Measurements from ENCODE around the gene STOML1.
"Not testable (repeated sequence)": the region's sequence is repeated elsewhere in the genome, so short reads cannot be mapped to it uniquely, and the experiment has no call there.

Gene STOML1

GRCh38 chr15:73960472-73961070, 31.5 kb downstream of the STOML1 start:
- not testable (repeated sequence) for DNase-seq (ENCODE audit: low spot score)

DNA sequence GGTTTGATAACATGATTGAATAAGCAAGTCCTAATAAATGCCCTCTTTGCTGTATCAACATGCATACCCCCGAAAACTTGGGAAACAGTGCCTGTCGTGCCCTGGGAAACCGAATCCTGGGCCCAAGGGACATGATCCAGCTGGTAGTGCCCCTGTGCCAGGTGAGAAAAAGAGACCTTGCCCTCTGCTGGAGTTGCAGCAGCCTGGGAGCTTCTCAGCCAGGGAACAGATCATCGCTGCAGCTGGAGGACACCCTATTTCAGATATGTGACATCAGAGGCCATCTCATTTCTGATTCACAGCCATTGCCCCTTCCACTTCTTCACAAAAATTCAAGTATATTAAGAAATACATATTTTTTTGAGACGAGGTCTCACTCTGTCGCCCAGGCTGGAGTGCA, 32.3 kb downstream of the STOML1 start:
- DNase-seq (ENCODE audit: low spot score): no peak

DNA sequence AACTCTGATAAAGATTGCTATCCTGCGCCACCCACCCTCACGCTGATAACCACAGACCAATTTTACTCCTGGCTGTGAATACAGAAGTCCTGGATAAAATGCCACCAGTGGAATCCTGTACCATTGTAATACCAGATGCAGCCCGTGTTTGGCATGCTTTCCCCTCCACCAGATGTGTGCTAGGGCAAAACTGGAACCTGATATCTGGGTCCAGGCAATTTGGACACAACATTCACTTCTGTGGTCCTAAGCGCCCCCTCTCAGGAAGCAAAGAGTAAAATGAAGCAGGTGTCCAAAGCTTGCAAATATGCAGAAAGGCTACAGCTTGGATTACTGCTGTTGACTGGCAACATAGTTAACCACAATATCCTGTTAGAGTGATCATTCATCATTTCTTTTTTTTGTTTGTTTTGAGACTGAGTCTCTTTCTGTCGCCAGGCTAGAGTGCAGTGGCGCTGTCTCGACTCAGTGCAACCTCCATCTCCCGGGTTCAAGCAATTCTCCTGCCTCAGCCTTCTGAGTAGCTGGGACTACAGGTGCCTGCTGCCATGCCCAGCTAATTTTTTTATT, 33.0 kb downstream of the STOML1 start:
- no peak for DNase-seq (ENCODE audit: low spot score)

DNA sequence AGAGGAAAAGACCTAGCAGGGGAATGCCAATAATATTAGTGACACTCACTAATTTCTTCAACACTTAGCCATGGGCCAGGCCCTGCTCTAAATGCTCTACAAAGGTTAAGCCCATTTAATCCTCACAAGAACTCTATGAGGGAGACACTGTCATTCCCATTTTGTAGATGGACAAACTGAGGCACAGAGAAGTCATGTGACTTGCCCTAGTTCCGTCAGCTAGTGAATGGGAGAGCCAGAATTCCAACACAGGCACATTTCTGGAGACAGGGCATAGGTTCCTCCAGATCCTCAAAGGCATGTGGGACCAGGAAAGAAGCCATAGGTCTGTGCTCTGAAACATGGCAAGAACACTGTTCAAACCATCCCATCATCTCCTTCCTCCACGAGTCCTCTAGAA, 34.3 kb downstream of the STOML1 start:
- DNase-seq (ENCODE audit: low spot score): no peak

GRCh38 chr15:73957276-73957675, 34.8 kb downstream of the STOML1 start:
- peak; percentile 22 for DNase-seq (ENCODE audit: low spot score)

DNA sequence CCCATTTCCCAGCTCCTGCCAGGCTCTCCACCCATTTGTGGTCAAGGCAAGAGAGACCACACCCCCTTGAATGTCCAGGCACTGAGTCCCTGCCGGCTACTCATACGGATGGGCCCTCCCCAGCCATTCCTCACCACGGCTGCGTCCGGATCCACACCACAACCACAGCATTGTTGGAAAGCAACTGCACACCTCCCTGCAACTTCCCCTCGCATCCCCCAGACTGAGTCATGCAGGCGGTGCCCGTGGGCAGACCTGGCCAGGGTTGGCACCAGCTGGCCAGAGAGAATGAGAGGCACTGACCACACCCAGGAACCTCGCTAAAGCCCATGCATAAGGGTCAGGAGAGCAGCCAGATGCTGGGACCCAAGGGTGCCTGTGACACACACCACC, 35.4 kb downstream of the STOML1 start:
- DNase-seq (ENCODE audit: low spot score): peak; percentile 26

DNA sequence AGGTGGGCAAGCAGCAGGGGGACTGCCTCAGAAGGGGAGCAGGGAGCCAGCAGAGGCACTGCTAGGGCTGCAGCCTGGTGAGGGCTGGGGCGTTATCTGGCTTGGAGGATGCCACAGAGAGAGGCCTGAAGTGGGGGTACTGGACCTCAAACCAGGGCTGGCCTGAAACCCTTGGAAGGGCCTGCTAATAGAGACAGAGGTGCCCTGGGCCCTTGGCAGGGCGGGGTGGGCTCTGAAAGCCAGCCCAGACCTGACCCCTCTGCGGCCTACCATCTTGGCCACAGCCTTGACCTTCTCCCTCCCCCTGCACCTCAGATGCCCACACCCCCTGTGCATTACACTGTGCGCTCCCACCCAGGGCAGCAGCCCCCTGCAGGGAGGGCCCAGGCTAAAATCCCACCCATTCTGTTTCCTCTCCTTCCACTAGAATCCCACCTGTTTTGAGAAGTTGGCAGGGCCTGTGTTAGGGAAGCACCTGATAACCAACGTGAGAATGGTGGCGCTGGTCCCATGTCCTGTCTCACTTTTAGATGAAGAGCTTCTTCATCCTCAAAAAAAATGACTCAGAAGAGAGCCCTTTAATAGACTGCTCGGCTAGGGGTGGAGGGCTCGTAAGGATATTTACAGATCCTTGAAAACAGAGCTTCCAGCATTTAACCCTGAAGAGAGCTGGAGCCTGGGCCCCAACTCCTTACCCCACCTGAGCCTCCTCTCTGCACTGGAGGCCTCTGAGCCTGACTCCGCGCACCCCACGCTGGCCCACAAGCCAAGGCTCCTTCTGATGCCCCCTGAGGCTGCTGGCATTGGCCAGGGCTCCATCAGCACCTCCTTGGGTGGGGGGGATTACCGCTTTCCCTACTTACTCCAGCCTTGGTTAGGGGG, 36.0 kb downstream of the STOML1 start:
- DNase-seq (ENCODE audit: low spot score): peak; percentile 24

DNA sequence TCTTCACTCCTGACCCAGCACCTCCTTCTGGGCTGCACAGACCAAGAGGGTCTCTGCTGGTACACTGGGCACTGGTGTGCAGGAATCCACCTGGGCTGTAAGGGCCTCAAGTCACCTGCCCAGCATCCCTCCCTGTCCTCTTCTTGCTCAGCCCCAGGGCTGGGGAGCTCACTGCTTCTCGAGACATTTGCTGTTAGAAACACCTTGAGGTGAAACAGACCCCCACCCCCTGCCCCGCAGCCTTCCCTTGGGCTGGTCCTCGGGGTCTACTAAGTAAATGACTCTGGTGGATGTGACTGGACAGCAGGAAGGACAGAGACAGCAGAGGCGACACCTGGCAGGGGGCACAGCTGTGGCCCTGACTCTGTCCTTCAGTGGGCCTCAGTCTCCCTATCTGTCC, 36.8 kb downstream of the STOML1 start:
- no peak for DNase-seq (ENCODE audit: low spot score)

DNA sequence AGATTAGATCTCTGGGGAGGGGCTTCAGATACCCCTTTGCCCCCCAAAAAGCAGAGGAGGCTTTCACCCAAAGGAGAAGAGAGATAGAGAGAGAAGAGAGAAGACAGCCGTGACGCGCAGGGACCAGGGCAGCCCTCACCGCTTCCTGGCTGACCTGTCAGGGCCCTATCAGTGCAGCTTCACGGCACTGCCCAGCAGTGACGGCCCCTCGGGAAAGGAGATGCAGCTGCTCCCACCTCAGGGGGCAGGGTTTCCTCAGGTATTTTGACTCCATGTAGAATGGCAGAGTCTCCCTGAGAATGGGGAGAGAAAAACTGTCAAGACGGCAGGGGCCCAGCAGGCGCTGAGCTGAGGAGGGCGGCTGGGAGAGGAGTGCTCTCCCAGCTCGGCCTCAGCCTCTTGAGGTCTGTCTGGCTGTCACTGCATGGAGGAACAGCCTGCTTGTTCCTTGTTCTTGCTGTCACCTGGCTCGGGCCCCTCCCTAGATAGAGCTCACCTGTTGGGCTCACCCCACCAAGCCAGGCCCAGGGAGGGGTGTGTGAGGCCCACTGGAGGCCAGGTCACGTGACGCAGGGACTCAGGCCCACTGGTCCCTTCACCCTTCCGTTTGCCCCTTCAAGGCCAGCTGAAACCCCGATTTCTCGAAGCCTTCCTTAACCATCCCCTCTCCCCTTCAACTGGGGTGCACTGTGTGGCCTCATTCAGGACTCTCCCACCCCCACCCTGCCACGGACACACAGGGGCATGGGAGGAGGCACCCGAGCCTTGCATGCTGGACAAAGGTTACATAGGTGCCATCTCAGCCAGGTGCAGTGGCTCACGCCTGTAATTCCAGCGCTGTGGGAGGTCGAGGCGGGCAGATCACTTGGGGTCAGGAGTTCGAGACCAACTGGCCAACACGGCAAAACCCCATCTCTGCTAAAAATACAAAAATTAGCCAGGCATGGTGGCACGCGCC, 37.6 kb downstream of the STOML1 start:
- DNase-seq (ENCODE audit: low spot score): no peak

GRCh38 chr15:73952913-73953750, 39.0 kb downstream of the STOML1 start:
- DNase-seq (ENCODE audit: low spot score): no peak

DNA sequence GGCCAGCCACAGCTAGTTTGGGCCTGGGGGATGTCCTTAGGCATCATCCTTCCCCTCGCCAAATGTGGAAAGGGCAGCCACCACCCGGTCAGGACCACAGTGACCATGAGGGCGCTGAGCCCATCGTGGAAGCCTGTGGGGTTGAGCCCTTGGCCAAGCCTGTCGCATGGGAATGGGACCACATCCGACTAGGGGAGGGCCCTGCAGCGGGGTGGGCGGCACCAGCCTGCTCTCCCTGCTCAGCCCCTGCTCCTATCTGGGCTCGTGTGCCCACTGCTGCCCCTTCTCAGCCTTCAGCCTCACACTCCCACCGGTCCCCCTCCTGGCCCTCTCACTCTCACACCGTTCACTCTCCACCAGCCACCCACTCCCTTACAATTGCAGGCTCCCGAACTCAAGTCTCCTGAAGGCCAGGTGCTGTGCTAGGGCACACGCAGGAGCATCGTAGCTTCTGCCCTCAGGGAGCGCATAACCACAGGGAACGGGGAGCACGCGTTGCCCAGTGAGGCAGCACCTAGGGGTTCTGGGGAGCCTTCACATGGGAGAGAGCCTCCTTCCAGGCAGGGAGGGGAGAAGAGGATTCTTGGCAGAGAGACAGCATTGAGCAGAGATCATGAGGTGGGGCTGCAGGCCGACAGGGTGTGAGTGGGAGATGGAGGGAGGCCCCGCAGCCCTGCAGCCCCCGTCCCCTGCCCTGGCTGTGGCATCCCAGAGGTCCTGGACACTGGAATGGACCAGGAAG, 39.8 kb downstream of the STOML1 start:
- DNase-seq (ENCODE audit: low spot score): no peak

DNA sequence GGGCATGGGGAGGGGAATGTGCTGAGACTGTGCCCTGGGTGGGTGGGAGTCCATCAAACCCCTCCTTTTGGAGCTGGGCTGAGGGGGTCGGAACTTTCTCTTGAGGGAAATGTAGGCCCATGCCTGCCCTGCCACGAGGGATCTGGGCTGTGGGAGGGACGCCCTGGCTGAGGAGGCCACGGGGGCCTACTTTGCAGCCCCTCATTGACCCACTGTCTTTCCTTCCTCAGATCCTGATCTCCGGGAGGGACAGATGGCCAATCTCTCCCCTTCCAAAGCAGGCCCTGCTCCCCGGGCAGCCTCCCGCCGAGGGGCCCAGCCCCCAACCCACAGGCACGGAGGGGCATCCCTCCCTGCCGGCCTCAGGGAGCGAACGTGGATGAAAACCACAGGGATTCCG, 40.5 kb downstream of the STOML1 start:
- peak; percentile 56 for DNase-seq (ENCODE audit: low spot score)

DNA sequence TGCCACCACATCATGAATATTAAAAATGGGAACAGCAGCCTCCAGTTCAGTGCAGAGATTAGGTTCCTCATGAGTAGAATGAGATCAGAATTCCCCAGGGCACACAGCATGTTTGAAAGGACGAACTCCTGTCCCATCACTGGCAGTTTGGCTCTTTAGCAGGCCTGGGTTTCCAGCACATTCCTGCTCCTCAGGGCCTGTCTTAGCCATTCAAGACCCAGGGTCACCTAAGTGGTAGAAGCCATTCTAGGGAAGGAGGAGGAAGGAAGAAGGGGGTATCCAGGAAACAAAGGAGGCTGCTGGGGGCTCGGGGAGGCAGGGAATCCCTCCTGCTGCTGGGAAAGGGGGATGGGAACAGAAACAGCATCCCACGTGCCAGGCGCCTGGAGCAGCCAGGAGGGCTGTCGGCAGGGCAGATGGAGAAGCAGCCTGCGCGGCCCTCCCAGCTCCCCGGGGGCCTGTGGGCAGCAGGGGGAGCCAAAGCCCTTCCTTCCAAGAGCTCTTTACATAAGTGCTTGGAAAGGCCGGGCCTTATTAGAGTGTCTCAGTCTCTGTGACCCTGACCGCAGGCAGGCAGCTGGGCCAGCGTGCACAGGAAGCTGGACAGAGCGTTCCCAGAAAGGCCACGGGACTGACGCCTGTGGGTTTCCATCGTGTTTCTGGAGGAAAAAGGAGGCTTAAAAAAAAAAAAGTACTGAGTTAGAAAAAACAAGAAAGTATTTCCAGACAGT, 41.1 kb downstream of the STOML1 start:
- peak; percentile 97 for DNase-seq (ENCODE audit: low spot score)

GRCh38 chr15:73950479-73950830, 41.6 kb downstream of the STOML1 start:
- no peak for DNase-seq (ENCODE audit: low spot score)

DNA sequence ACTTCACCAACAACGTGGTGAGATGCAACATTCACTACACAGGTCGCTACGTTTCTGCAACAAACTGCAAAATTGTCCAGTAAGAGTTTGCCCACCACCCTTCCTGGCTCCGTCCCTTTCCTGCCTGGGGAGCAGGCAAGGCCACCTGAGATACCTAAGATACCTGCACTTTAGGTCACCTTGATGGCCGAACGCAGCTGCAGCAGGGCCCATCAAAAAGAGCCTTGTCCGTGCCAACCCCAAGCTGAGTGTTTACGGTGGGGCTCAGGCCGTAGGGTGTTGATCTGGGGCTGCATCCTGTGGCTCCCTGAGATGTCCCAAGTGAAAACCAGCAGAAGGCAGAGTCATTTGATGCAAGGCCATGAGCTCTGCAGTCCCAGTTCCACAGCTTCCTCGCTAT, 42.6 kb downstream of the STOML1 start:
- no peak for DNase-seq (ENCODE audit: low spot score)

- no peak for DNase-seq (ENCODE audit: low spot score)
These were observed 43.1 kb downstream of the STOML1 start for GRCh38 chr15:73948982-73949381.

DNA sequence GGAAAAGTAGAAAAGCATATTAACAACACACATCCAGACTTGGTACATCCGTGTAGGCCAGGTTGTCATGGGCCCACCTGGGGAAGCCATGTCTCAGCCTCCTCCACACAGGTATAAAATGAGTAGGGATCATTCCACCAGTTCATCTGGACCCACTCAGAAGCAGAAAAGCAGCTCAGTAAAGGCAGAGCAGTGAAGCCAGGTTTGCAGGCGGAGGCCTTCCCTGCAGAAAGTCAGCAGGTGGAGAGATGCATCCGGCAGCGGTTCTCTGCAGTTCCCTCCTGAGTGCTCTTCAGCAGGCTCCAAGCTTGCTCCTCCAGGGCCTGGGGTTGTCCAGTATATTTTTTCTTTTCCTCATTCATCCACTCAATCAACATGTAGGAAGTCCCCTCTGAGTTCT, 43.7 kb downstream of the STOML1 start:
- no peak for DNase-seq (ENCODE audit: low spot score)

DNA sequence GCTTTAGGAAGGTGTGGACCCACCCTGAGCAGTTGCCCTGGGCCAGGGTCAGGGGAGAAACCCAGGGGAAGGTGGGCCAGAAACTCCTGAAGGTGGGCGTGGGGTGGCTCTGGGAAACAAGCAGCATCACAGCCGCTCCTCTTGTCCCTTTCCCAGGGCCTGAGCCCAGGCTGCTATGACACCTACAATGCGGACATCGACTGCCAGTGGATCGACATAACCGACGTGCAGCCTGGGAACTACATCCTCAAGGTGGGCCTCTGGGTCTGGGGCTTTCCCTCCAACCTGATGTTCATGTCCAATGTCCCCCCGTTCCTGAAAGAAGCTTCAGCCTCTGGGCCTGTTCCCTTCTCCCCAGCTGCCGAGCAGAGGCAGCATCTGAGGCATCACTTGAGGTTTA, 44.4 kb downstream of the STOML1 start:
- no peak for DNase-seq (ENCODE audit: low spot score)

DNA sequence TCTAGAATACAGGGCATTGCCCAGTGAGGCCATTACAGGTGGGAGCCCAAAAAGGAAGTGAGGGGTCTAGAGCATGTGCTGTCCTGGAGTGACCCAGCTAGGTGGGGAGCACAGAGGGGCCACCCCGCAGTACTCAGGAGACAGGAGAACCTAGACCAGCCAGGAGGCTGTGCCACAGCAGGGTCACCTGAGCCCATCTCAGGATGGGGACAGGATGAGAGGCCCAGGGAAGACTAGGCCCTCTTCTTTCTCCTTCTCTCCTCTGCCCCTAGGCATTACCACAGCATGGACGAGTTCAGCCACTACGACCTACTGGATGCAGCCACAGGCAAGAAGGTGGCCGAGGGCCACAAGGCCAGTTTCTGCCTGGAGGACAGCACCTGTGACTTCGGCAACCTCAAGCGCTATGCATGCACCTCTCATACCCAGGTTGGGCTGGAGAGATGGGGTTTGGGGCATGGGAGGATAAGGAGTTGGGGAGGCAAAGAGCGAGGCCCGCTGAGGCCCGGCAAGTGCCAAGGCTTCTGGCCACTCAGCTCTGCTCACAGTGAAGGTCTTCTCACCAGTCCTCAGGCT, 45.2 kb downstream of the STOML1 start:
- DNase-seq (ENCODE audit: low spot score): no peak
